B cell (primary cell): ENCODE data around the gene SPTBN1. TPM values are rescaled to one million over a fixed set of nuclear protein-coding genes. Genes with fewer than 3 reads are reported as not detected.
A peak's percentile ranks its signal among the peaks of the same experiment; 100 is the strongest.

Experiments used
- ATAC-seq: fragments of 200-7000 bp; cut with Tn5 transposase; one replicate; pipeline ENCODE4 v1.10.0; 2021; ENCODE audit warnings: low read depth, mild to moderate bottlenecking, moderate number of reproducible peaks, moderate library complexity
- CTCF ChIA-PET: fragments of 350-600 bp; sonication (Branson Sonifier 250); formaldehyde crosslinking; loops from one replicate; lab custom pipeline; 2021; ENCODE audit warnings: antibody characterized with exemption, inconsistent platforms; lab: Charles Lee
- POLR2A ChIA-PET: fragments of 350-600 bp; sonication (Branson Sonifier 250); formaldehyde crosslinking; loops from one replicate; lab custom pipeline; 2021; ENCODE audit warnings: antibody characterized with exemption; lab: Charles Lee
- DNase-seq: peaks from one replicate; pipeline ENCODE4 v3.0.0; 2013
- H2AFZ ChIP-seq: 2 replicates; pipeline ENCODE4 v1.6.1; 2012; ENCODE audit warnings: mild to moderate bottlenecking, low read depth, low read length; ENCODE audit not compliant: insufficient read depth, poor library complexity, severe bottlenecking
- H3K27ac ChIP-seq, 2 donors: 1 replicate in 1 of 2; 2 replicates in 1 of 2; pipeline ENCODE4 v1.5.1; 2012 to 2013; ENCODE audit warnings: low read length in 2 of 2, mild to moderate bottlenecking in 2 of 2, moderate library complexity in 1 of 2
- H3K27me3 ChIP-seq, 4 experiments: fragments of 200-600 bp in 1 of 4; sonication (generic) in 1 of 4; replicated peaks in 1 of 4; 1 replicate in 2 of 4; 2 replicates in 2 of 4; pipeline versions ENCODE4 v1.6.1 to v1.7.0; 2013 to 2016; ENCODE audit warnings: low read length in 3 of 4, mild to moderate bottlenecking in 2 of 4, mixed read lengths in 1 of 4, moderate library complexity in 1 of 4; ENCODE audit not compliant: insufficient read depth in 4 of 4, control insufficient read depth in 3 of 4; ENCODE audit errors: control extremely low read depth in 1 of 4
- H3K36me3 ChIP-seq, 2 experiments: replicated peaks in 1 of 2; 1 replicate in 1 of 2; 2 replicates in 1 of 2; pipeline versions ENCODE4 v1.6.1 to v1.7.1; 2013; ENCODE audit warnings: low read length in 1 of 2; ENCODE audit not compliant: insufficient read depth in 2 of 2, control insufficient read depth in 1 of 2; ENCODE audit errors: control extremely low read depth in 1 of 2, extremely low read depth in 1 of 2
- H3K4me1 ChIP-seq, 2 donors: fragments of 200-600 bp in 1 of 2; sonication (generic) in 1 of 2; 1 replicate in 1 of 2; 2 replicates in 1 of 2; pipeline versions ENCODE4 v1.5.1 to v1.6.1; 2013 to 2017; ENCODE audit warnings: low read length in 2 of 2; ENCODE audit not compliant: control insufficient read depth in 2 of 2, insufficient read depth in 2 of 2
- H3K4me2 ChIP-seq: replicated peaks from 2 replicates; pipeline ENCODE3; 2012; ENCODE audit warnings: mild to moderate bottlenecking, low read depth, low read length; ENCODE audit not compliant: poor library complexity, severe bottlenecking
- H3K4me3 ChIP-seq, 5 experiments: fragments of 200-600 bp in 1 of 5; sonication (generic) in 1 of 5; 1 replicate in 3 of 5; 2 replicates in 2 of 5; pipeline versions ENCODE4 v1.5.1 to v1.7.0; 2011 to 2016; ENCODE audit warnings: low read length in 4 of 5, mild to moderate bottlenecking in 4 of 5, low read depth in 2 of 5, control low read depth in 1 of 5, moderate library complexity in 1 of 5; ENCODE audit not compliant: insufficient read depth in 1 of 5; ENCODE audit errors: control extremely low read depth in 1 of 5, extremely low read depth in 1 of 5
- H3K79me2 ChIP-seq: fragments of 200-600 bp; sonication (generic); one replicate; pipeline ENCODE4 v1.6.0; 2016; ENCODE audit warnings: low read length; ENCODE audit not compliant: control insufficient read depth, insufficient read depth
- H3K9ac ChIP-seq: fragments of 200-600 bp; sonication (generic); 2 replicates; pipeline ENCODE4 v1.6.1; 2017; ENCODE audit warnings: mild to moderate bottlenecking, low read length, moderate library complexity
- H3K9me3 ChIP-seq, 3 donors: one replicate each; pipeline versions ENCODE4 v1.6.1 to v1.7.1; 2013; ENCODE audit warnings: low read length in 2 of 3; ENCODE audit not compliant: control insufficient read depth in 2 of 3, insufficient read depth in 1 of 3; ENCODE audit errors: control extremely low read depth in 1 of 3
- H4K20me1 ChIP-seq: 2 replicates; pipeline ENCODE4 v1.6.0; 2012; ENCODE audit warnings: mild to moderate bottlenecking, low read length; ENCODE audit not compliant: insufficient read depth, control insufficient read depth, poor library complexity, severe bottlenecking
- H3K27ac Mint-ChIP-seq: one replicate; pipeline ENCODE4 v1.8.0; 2021; ENCODE audit warnings: mixed read lengths
- H3K27me3 Mint-ChIP-seq: one replicate; pipeline ENCODE4 v1.8.0; 2021; ENCODE audit warnings: mixed read lengths
- H3K4me1 Mint-ChIP-seq: one replicate; pipeline ENCODE4 v1.8.0; 2021; ENCODE audit warnings: mixed read lengths
- H3K4me3 Mint-ChIP-seq: one replicate; pipeline ENCODE4 v1.8.0; 2021; ENCODE audit warnings: mixed read lengths
- H3K9me3 Mint-ChIP-seq: one replicate; pipeline ENCODE4 v1.8.0; 2022; ENCODE audit warnings: mixed read lengths; ENCODE audit not compliant: insufficient read depth
- CTCF ChIP-seq: fragments of 200-600 bp; IDR thresholded peaks from one replicate; pipeline ENCODE4 v1.8.0; 2022; ENCODE audit warnings: antibody characterized with exemption, mild to moderate bottlenecking
- EZH2 ChIP-seq: IDR thresholded peaks from 2 replicates; pipeline ENCODE4 v1.6.1; 2012; ENCODE audit warnings: borderline replicate concordance, low read depth, mild to moderate bottlenecking, moderate library complexity, low read length; ENCODE audit not compliant: insufficient read depth, poor library complexity, severe bottlenecking
- WGBS: methylation state at CpG from one replicate; pipeline ENCODE4 v1.1.5; 2013; ENCODE audit warnings: missing lambda C conversion rate; ENCODE audit not compliant: insufficient coverage; 5-methylcytosine and 5-hydroxymethylcytosine counted together
- intact Hi-C: fragments of 100-400 bp; cut with micrococcal nuclease; formaldehyde crosslinking; loops from one replicate; pipeline ENCODE4 v1.10.0; 2022
- polyA plus RNA-seq: library from polyadenylated mRNA; depleted of rRNA; stranded (reverse); fragments of >200 nt; gene quantifications from 2 replicates; pipeline ENCODE4 v1.2.3, GENCODE V29; 2012
- total RNA-seq, 2 donors: library from RNA; stranded (reverse); fragments of 120-200 nt in 1 of 2; gene quantifications; 1 replicate in 1 of 2; 2 replicates in 1 of 2; pipeline versions ENCODE4 v1.2.3 to v1.2.4, GENCODE V29; 2013 to 2022

Gene SPTBN1
- total and polyA plus RNA-seq, 2 donors (not counting 1 experiment from before 2014, with no cell fraction given) = 43.7 to 144 TPM

- peak overlapping the region; percentile 88 for H3K27ac Mint-ChIP-seq
- ChIA-PET CTCF (interaction anchor here (0.8 to 1.6 kb wide), 3 partner anchors 16 to 31 kb away, joined by 3 to 9 read pairs (median 4); no protein-coding TSS in a partner anchor), POLR2A (interaction anchor here (0.9 to 1.3 kb wide), 3 partner anchors 8 to 30 kb away, joined by 3 to 9 read pairs (median 3); no protein-coding TSS in a partner anchor)
- H3K27me3 Mint-ChIP-seq = no peaks in the 10 kb centered on the region
- intact Hi-C loops = loop anchor here (2.0 kb wide), 2 partner anchors 15 to 31 kb away; no protein-coding TSS in a partner anchor
- no peak for DNase-seq
- no peaks in the 10 kb centered on the region for H3K9me3 ChIP-seq
- H3K4me2 ChIP-seq = peak overlapping the region; percentile 64
- H4K20me1 ChIP-seq = no peaks in the 10 kb centered on the region
- peaks cover 94% of the 10 kb centered on the region for H3K4me1 Mint-ChIP-seq
- peak overlapping the region; percentile 69 for H3K4me3 Mint-ChIP-seq
- H3K27ac ChIP-seq = peak overlapping the region; percentile 59 to 67
- H3K4me1 ChIP-seq = peaks cover 87% of the 10 kb centered on the region in 2 donors
- ATAC-seq = peak; percentile 57
- no peaks in the 10 kb centered on the region for H3K9me3 Mint-ChIP-seq
- H2AFZ ChIP-seq = no peak overlapping the region
- peak overlapping the region; percentile 25 for H3K9ac ChIP-seq
- peaks cover 0 to 3% of the 10 kb centered on the region in 2 experiments for H3K36me3 ChIP-seq
- TF ChIP-seq CTCF = no peak
- TF ChIP-seq EZH2 = no peak
- no CpG with 5 or more reads among the region's 7 CpGs for WGBS
- H3K79me2 ChIP-seq = peaks cover 100% of the 10 kb centered on the region
- H3K27me3 ChIP-seq = no peaks in the 10 kb centered on the region
- H3K4me3 ChIP-seq = peak overlapping the region in 3 of 5 experiments; percentile 15 to 38 (median 16)
Observed at GRCh38 chr2:54589340-54590215, 133.5 kb downstream of the SPTBN1 start.
